GM18870 (cell line): ENCODE data around the gene HK1.
A peak's percentile ranks its signal among the peaks of the same experiment; 100 is the strongest.
"Not testable (repeated sequence)": the region's sequence is repeated elsewhere in the genome, so short reads cannot be mapped to it uniquely, and the experiment has no call there.

Source experiments
- ATAC-seq: cut with Tn5 transposase; IDR thresholded peaks from one replicate; pipeline ENCODE4 v1.9.1; 2021; ENCODE audit warnings: moderate library complexity; ENCODE audit not compliant: unreplicated experiment

Gene HK1

DNA sequence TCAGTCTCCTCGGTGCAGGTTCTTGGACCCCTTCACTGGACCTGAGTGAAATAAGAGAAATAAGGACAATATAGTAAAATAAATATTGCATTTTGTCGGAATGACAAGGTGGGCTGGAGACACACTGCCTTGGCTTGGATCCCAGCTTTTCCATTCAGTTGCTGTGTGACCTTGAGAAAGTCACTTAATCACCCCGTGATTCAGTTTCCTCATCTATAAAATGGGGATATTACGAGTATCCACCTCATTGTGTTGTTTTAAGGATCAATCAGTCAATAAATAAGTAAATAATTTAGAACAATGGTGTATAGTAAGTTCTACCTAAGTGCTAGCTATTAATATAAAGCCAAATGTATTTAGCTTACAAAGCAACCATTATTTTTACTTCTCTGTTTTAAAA lies 29.1 kb downstream of the HK1 start:
- ATAC-seq, result no peak

DNA sequence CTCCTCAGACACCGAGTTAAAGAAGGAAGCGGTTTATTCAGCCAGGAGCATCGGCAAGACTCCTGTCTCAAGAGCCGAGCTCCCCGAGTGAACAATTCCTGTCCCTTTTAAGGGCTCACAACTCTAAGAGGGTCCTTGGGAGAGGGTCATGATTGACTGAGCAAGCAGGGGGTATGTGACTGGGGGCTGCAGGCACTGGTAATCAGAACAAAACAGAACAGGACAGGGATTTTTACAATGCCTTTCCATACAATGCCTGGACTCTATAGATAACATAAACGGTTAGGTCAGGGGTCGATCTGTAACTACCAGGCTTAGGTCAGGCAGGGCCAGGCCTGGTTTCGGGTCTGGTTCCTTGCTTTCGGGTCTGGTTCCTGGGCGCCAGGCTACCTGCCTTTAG lies 30.0 kb downstream of the HK1 start:
- not testable (repeated sequence) for ATAC-seq

DNA sequence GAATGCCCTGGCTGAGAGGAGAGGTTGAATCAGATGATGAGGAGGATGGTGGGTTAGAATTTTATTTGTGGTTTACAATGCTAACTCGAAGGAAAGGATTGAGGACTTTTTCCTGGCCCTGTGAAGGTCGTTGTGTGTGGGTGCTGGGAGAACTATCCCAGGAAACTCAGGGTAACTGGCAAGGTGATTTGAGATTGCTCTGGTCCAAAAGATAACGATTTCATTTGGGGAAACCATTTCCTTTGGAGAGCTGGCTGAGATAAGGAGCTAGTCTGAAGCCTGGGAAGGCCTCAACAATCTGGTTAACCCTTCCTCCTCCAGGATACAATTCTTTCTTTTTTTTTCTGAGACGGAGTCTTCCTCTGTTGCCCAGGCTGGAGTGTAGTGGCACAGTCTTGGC lies 33.0 kb downstream of the HK1 start:
- ATAC-seq, result no peak

DNA sequence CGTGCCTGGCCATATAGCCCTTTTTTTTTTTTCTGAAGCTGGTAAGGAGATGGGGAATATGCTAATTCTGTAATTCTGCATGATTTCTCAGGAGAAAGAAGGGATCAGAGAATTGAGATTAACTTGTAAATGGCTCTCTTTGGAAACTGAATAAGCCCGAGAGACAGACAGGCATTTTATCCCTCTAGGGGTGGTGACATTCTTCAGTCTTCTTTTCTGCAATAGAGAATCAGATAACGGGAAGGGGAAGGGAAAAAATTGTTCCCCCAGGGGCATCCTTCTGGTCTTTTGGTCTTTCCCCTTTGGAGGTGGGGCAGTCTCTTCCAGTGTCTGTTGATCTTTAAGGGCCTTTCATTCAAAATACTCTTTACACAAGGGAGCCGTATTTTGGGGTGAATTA lies 34.2 kb downstream of the HK1 start:
- no peak for ATAC-seq

DNA sequence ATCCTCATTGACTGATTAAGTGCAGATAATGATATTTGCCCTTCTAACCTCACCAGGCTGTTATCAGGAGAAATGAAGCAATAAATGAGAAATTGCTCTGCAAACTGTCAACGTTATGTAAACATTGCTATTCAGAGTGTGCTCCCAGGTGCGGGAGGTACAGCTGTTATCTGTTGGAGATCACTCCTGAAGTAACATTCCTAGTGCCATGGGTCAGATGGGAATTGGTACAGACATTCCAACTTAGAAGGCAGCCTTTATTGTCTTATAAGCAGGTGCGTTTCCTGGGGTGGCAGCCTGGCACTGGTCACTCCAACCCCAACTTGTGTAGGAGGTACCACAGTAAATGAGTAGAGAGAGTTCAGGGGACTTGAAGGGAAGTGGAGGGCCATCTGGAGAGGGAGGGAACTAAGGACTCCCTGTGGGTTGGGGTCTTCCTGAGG lies 36.8 kb downstream of the HK1 start:
- ATAC-seq, result no peak

DNA sequence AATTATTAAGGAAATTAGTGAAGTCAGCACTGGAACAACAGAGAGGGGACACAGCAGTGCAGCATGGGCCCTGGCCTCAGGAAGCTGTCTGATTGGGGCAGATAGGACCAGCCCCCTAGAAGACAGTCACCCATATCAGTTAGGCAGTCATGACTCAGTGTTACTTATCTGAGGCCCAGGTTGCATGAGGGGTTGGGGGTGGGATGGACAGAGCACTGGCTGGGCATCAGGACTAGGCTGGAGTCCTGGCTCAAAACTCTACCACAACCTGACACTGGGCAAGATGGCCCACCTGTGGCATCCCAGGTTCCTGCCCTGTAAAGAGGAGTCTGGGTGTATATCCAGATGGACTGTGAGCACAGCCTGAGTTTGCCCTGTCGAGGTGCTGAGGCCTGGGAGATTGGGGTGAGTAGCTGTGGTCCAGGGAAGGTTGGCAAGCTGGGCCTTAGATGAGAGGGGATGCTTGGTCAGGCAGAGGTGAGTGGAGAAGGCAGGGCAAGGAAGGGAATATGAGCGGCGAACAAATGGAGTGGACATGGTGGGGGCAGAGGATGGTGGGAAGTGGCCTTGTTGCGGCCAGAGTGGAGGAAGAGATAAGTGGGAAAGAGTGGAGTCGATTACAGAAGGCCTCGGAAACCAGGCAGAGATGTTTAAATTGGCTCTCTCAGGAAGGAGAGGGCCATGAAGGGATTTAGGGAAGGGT lies 37.5 kb downstream of the HK1 start:
- no peak for ATAC-seq

DNA sequence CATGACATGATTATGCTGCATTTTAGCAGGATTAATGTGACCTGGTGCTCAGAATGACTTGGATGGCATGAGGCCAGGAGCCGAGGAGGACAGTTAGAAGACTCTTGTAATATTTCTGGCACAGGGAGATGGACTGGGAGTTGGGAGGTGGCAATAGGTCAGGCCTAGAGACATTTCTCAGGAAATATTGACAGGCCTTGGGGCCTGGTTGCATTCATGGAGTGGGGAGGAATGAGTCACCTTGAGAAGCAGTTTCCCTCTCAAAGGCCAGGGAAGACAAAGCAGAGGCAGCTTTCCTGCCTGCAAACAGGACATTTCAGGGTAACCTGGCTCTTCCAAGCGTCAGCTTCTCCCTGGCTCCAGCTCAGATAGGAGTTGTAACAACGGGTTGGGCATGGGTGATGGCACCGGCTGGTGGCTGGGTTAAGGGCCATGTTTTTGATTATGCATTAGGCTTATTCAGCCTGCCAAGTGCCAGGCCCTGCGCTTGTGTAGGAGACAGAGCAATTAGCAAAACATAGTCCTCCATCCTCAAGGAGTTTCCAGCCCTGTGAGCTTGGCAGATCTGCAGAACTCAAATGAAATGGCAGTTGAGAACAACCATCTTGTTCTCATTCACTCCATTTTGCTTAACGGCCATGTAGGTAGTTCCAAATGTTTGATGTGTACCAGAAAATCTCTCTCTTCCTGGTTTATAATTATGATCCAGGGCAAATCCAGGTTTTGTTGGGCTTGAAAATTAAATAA lies 38.2 kb downstream of the HK1 start:
- no peak for ATAC-seq

DNA sequence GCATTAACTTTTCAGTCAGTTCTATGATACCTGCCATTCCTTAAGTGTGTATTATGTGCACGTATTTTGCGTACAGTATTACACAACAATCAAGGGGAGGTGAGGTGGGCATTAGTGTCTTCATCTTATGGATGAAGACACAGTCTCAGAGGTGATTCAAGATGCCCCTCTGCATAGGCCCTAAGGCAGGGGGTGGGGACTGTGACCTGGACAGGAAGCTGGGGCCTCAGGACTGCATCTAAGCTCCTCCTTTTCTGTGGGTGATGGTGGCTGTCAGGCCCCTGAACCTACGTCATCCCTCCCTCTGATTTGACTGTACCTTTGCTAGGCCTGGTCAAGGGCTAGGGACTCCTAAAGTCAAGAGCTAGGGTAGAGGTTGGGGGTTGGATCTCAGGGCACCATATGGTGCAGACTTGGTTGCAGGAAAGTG lies 38.9 kb downstream of the HK1 start:
- peak; percentile 46 for ATAC-seq

DNA sequence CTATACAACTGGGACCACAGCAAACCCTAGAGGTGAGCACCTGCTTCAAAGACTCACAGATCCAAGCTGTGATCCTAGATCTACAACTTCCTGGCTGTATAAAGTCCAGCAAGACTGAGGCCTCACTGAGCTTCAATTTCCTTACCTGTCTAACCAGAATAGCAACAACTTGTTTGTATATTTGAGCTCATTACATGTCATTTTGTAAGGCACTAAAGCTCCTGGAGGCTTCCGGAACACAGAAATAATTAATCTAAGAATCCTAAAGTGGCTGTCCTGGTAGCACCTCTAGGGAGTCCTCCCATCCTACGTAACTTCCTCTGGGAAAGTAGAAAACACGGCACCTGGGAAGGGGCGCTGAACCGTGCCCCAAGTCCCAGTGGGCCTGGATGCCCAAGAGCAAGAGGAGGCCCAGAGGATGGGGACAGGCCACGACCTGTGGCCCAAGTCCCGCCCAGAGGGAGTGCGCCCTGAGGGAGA lies 39.4 kb downstream of the HK1 start:
- ATAC-seq, result peak; percentile 20

DNA sequence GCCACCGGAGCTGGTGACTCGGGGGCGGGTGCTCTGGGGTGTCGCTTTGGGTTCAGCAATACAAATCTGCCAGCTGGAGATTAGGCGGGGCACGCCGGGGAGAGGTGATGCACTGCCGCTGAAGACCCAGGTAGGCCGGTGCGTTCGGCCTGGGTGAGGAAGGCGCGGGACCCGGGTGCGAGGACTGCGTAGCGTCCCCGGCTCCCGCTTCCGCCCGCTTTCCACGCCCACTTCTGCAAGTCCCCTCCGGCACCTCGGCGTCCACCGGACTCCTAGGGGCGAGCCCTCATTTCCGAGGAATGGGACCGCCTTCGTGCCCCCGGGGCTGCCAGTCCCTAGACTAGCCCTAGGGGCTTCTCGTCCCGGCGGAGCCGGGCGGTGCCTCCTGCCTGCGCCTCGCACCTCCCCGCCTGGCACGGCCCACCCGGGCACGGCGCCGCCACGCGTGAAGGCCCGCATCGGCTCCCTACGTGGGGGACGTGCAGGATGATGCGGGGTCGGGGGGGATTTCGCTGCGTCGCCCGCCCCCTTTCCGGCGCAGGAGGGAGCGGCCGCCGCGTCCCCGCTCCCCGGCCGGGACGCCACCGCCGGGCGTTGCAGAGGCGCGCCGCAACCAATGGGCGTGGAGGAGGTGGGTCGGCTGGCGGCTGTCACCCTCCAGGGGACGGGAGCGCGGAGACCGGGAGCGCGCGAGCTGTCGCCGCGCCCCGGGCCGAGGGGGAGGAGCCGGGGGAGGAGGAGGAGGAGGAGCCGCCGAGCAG lies 40.0 kb downstream of the HK1 start:
- peak; percentile 51 for ATAC-seq

DNA sequence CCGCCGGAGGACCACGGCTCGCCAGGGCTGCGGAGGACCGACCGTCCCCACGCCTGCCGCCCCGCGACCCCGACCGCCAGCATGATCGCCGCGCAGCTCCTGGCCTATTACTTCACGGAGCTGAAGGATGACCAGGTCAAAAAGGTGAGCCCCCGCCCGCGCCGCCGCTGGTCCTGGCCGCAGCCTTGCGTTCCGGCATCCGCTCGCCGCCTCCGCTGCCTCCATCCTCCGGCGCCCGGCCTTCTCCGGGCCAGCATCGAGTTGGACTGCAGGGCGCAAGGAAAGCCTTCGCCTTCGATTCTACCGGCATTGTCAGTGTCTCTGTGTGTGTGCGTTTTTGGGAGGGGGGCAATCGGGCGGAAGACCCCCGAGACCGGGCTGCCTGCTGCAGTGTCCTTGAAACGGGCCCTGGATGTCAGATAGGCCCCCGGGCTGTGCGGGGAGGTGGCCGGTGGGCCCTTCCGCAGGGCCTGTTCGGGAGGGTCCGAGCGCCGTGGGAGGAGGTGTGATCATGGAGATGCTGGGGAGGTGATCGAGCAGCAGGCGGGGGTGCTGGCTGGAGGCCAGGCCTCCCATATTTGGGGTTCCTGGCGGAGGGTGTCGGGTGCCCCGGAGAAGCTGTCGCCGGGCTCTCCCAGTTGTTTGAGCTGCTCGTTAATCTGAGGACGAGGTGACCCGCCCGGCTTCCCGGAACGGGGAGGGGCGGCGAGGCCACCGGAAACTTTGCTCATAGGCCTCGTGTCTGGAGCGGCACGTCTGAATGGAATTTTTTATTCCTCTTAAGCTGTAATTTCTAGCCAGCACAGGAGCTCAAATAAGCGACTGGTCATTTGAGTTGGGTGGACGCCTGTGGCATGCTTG lies 40.8 kb downstream of the HK1 start:
- ATAC-seq, result peak; percentile 20

DNA sequence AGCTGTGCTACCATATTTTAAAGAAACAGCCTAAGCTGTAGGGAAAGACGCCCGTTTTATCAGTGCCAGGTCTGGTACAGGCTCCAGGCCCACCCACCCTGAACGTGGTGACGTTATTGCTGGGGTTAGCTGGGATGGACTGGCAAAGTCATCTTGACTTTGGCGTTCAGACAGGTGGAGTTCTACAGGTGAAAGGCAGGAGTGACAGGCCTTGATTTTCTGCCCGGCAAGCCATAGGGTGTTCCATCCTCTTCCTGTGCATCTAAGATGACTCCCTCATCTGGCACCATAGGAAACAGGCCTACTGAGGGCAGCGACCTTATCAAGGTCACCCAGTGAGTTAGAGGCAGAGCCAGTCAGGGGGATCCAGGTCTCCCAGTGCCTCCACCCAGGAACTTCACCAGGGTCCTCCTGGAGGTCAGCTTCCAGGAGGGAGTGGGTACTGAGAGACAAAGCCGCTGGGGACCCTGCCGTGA lies 41.6 kb downstream of the HK1 start:
- ATAC-seq, result no peak

DNA sequence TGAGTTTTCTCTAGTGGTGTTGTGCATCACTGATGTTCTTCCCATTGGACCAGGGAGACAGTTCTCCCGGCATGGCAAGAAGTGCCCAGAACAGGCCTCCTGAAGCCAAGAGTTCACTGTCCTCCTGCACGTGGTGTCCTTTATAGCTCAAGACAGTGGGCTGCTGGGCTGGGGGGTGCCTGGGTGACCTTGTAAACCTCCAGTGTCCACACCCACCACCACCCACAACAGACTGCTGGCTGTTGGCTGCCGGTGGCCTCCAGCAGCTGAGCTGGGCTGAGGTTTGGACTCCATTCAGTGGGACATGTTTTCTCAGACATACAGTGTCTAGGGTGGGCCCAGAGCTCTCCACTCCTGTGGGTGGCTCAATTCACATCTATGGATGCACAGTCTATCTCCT lies 42.2 kb downstream of the HK1 start:
- ATAC-seq, result no peak

DNA sequence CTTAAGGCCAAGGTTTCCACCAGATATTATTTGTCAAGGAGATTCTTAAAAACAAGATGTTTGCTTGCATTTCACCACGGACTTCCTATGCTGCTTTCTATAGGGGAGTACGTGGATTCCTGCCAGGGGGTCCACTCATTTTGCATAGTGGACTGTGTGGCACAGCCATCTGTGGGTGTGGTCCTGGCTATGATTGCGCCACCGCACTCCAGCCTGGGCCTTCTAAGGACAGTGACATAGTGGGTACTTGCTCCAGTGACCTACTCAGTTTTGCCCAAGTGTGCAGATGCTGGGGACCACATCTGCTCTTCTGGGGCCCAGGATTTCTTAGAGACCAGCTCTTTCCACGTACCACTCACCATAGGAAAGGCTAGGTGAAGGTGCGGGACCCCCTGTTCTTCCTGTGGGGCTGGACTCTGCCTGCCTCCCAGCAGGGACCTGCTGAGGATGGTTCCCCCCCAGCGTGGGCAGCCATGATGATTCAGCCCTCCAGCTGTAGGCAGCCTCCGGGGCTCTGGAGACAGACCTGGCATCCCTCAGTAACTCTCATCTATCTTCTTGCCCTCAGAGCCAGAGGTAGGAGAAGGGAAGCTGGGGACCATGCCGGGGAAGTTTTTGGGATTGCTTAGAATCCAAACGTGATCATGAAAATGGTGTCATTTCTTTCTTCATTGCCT lies 42.9 kb downstream of the HK1 start:
- ATAC-seq, result no peak

DNA sequence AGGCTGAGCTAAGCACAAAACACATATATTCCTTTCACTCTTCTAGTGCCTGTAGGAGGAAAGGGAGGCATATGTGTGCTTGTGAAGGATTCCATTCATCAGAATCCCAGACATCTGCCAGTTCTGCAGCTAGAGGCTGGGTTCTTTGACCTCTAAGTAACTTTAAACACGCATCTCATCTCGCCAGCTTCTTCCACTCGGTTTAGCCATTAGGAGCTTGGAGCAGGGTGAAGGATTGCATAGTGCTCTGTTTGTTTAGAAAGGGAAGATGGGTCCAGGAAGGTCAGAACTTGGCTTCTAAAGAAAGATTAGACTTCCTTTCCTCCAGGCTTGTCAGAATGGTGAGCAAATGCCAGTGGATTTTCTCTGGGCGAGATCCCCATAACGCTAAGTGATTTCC lies 43.6 kb downstream of the HK1 start:
- ATAC-seq, result no peak

DNA sequence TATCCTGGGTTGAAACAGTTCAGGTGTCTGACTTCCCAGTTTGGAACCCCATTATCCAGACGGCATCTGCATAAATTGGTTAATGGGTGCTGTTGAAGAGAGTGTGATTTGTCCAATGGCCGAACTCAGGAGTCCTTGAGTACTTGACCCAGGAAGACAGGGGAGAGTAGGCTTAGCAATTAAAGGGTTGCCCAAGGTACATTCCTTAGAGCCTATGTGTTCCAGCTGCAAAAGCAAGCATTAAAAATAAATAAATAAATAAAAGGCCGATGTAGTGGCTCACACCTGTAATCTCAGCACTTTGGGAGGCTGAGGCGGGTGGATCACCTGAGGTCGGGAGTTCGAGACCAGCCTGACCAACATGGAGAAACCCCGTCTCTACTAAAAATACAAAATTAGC lies 44.0 kb downstream of the HK1 start:
- not testable (repeated sequence) for ATAC-seq

DNA sequence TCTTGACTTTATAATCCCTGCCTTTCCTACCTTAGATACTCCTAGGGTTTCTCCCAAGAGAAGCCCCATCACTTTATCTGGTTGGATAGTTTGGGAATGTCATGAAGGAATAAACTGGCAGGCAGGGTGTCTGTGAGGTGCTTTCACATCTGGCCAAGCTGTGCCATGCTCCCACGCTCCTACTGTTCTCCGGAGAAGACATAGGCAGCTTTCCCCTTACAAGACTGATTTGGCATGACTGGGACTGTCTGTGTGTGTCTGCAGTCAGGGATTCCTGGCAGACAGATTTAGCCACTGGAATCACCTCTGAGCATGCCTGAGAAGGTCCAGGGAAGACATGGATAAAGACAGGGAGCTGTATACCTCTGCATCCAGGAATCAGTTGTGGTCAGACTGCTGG lies 45.3 kb downstream of the HK1 start:
- ATAC-seq, result no peak

DNA sequence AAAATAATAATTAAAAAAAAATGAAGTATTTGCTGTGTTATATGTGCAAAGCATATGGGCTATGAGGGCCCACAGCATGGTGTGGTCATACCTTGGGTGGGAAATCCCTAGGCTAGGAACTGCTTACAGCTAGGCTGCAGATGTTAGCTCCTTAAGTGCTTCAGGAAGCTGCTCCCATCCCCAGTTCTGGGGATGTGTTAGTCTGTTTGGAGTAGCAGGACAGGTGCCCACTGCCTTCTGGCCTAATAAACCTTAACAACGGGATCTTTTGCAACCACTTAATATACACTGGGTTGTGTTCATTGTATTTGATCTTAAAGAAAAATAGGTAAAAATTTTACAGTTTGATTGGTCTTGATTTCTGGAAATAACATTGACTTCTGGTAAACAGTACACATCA lies 46.3 kb downstream of the HK1 start:
- no peak for ATAC-seq

DNA sequence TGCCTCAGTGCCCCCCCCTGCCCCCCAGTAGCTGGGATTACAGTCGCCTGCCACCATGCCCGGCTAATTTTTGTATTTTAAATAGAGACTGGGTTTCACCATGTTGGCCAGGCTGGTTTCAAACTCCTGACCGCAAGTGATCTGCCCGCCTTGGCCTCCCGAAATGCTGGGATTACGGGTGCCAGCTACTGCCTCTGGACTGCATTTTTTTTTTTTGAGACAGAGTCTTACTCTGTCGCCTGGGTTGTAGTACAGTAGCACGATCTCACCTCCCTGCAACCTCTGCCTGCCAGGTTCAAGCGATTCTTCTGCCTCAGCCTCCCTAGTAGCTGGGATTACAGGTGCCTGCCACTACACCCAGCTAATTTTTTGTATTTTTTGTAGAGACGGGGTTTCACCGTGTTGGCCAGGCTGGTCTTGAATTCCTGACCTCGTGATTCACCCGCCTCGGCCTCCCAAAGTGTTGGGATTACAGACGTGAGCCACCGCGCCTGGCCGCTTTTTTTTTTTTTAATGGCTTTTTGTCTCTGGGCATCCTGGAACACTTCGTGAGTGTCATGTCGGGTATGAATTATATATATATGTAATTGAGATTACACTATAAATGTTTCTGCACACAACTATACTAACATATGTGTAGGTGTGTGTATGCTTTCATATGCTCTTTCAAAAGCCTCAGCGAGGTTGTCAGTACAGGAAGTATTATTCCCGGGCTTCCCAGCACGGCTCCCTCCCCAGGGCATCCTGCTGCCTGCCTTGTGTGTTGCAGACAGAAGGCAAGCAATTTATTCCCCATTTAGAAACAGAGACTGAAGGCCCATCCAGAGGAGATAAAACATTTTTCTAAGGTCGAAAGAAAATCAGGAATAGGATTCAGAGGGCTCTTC lies 47.6 kb downstream of the HK1 start:
- ATAC-seq, result not testable (repeated sequence)
